Spleen (tissue), 7 donors: ENCODE measurements around the gene LTBP2.

Experiments used
- CTCF ChIP-seq, 11 experiments: fragments of 200-600 bp in 7 of 11; fragments of 450-650 bp in 4 of 11; sonication (generic) in 4 of 11; IDR thresholded peaks in 8 of 11; conservative IDR thresholded peaks in 3 of 11; 1 replicate in 7 of 11; 2 replicates in 4 of 11; pipeline versions ENCODE4 v1.4.0 to v1.8.0; 2016 to 2021; ENCODE audit warnings: antibody characterized with exemption in 11 of 11, inconsistent platforms in 4 of 11, mild to moderate bottlenecking in 1 of 11
- POLR2A ChIP-seq, 3 donors: fragments of 450-650 bp; IDR thresholded peaks; one replicate each; pipeline ENCODE4 v1.5.1; 2017; ENCODE audit warnings: antibody characterized with exemption in 3 of 3, mild to moderate bottlenecking in 1 of 3
- POLR2AphosphoS5 ChIP-seq, 3 donors: sonication (generic); formaldehyde crosslinking; IDR thresholded peaks; one replicate each; pipeline ENCODE4 v1.5.1; 2017; ENCODE audit warnings: antibody characterized with exemption in 3 of 3
- donor health status: DM: no; HTN: no; CAD: no; lungs with moderate emphysema.
- donor health status: DM: no; HTN: no; CAD: no.
- donor health status: DM: no; HTN: no; CAD: no.

- TF ChIP-seq POLR2A (IDR thresholded peaks at IDR 0.05) = no peak
- TF ChIP-seq POLR2AphosphoS5 (IDR thresholded peaks at IDR 0.05) = no peak
- no peak for TF ChIP-seq CTCF (IDR thresholded peaks at IDR 0.05 in 8 of 11, conservative IDR thresholded peaks at IDR 0.05 in 3 of 11)
Observed at GRCh38 chr14:74528406-74528805, 83.6 kb downstream of the LTBP2 start.
